Stimulated activated CD8-positive, alpha-beta memory T cell treated with anti-CD3 and anti-CD28 coated beads, Interleukin-15, amount 100 ng/mL, for 48 hours (primary cell): Measurements from ENCODE around the gene TTC8.

Experiments
- DNase-seq, 2 donors: peaks; one replicate each; pipeline ENCODE4 v3.0.0-alpha.2; 2020; ENCODE audit warnings: low read depth in 2 of 2

TTC8 gene

DNA sequence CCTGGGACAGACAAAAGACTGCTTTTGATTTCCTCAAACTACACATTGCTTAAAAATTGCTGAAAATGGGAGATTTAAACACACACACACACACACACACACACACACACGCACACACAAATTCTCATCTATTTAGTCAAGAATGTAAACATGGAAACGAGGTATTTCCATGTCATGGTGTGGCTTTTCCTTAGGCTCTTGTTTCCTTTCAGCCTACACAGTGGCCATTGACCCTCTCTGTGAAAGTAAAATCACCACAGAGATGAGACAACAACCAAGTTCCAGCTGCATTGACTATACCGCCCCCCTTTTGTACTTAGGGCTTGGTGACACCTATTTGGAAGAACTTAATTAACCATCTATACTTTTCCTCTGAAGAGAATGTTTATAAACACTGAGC lies 41.9 kb downstream of the TTC8 start:
- no peak for DNase-seq

DNA sequence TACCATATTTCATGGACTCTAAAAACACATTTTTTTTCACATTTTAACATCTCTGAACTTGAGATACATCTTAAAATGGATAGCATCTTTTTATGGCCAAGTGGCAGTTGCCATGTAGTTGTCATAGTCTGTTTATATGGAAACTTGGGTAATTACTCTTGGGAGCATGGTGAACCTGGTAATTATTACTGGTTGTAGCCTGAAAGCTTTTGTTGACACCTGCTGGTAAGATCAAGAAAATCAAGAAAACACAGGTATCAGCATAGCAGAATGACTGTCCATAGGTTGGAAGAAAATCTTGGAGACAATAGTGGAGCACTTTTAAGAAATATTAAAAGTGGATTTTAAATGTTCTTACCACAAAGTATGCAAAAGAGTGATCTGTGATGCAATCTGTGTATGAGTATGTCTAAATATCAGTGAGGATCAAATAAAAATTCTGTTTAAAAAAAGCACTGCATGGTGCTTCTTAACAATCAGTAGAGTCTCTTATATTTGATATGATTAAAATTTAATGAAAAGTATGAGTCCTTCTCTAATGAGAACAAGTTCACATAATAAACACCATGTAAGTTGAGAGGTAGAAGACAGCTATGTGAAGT lies 44.2 kb downstream of the TTC8 start:
- no peak for DNase-seq

DNA sequence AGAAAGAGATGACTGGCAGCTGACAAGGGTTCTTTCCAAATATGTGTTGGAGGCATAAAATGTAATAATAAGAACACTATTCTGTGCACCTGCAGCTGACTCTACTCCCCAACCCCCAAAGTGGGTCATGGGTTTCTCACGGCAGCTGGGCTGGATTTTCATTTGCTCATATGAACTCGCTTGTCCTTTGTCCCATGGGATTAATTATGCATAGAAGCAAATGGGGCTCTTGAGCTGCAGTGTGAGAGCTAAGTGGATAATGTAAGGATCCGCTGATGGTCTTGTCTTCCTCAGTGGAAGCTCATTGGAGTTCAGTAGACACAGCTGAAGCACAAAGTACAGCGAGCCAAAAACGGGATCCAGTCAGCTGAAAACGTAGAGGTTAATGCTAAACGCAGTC lies 46.3 kb downstream of the TTC8 start:
- DNase-seq = no peak

DNA sequence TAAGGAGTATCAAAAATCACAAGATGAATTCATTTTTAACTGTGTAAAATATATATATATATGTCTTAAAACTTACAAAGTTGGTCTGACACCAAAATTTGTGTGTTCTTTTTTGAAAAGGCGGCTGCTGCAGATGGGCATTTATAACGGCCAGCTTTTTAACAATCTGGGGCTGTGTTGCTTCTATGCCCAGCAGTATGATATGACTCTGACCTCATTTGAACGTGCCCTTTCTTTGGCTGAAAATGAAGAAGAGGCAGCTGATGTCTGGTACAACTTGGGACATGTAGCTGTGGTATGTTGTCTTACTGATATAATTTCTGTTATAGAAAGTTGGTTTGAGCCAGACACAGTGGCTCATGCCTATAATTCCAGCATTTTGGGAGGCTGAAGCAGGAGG lies 47.0 kb downstream of the TTC8 start:
- no peak for DNase-seq

DNA sequence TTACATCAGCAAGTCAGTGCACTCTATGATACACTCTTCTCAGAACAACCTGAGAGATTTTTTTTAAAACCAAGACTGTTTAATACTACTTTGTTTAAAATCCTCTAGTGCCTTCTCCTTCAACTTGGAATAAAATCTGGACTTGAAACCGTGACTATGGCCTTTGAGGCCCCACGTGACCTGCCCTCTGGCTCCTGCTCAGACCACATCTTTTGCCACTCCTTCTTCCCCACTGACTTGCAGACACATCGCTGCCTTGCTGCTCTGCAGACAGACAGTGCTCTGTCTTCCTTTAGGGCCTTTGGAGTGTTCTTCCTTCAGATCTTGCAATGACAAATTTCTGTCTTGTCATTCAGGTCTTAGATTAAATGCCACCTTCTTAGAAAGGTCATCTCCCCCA lies 48.5 kb downstream of the TTC8 start:
- DNase-seq = no peak

DNA sequence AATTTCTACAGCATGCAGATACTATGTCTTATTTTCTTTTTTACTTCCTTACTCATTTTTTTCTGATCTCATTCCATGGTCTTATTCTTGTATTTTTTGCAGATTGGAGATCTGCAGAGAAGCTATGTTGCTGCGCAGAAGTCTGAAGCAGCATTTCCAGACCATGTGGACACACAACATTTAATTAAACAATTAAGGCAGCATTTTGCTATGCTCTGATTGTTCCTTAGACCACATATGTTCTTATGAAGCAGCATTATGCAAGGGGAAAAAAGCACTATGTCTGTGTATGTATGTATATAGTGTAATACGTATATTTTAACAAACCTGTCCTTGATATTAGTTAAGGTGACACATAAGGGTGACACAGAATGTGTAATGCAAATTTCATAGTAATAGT lies 52.7 kb downstream of the TTC8 start:
- DNase-seq = no peak

DNA sequence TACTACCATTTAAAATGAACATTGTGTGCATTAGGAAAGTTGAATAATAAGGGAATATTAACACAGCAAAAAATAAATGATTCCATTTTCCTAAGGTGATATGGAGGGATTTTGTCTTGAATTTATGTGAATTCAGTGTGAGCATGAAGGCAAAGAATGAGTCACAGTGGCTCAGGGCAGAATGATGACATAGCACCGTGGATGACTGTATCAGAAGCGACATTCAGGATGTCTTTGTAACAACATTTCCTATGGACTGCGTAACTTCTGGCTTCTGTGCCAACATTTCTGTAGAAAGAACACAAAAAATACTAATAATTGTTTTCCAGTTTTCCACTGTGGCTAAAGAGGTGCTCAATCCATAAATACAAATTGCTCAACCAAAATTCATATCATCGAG lies 54.6 kb downstream of the TTC8 start:
- DNase-seq = no peak

DNA sequence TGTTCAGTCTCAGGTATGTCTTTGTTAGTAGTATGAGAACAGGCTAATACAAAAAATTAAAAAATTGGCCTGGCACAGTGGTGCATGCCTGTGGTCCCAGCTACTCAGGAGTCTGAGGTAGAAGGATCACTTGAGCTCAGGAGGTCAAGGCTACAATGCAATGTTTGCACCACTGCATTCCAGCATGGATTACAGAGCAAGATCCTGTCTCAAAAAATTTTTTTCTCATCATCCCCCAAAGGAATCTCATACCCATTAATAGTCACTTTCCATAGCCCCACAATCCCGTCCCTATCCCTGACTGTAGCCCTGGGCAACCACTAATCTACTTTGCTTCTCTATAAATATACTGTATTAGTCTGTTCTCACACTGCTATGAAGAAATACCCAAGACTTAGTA lies 57.8 kb downstream of the TTC8 start:
- no peak for DNase-seq

DNA sequence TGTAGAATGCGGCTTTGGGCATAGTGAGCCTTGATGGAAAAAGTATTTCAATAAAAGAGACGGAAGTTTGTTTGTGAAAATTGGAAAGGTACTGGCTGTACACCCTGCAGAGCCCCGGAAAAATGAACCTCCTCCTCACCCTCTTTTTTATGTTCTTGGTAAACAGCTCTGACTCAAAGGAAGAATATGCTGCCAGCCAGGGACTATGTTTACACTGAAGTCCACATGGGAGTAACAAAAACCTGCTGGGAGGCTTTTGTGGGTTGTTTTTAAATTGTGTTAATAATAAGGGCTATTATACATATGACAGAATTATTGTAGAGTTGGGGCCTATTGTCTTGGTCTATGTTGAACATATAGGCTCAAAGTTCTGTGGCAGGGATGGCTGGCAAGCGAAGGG lies 70.7 kb downstream of the TTC8 start:
- no peak for DNase-seq

DNA sequence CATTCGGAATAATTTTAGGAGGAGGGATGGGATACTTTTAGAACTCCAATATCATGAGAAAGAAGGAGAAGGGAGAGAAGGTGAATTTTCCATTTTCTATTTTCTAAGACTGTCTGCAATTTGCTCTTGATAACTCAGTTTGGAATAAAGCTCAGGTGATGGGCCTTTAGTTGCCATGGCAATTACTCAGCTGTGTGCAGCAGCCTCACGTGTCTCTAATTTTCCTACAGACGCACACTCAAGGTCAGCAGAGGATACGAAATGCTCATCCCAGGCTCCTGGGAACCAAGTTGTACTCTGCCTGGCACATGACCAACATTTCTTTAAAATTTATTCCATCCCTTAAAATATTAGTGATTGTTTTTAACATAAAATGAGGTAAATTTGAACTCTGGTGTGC lies 76.7 kb downstream of the TTC8 start:
- DNase-seq = no peak

DNA sequence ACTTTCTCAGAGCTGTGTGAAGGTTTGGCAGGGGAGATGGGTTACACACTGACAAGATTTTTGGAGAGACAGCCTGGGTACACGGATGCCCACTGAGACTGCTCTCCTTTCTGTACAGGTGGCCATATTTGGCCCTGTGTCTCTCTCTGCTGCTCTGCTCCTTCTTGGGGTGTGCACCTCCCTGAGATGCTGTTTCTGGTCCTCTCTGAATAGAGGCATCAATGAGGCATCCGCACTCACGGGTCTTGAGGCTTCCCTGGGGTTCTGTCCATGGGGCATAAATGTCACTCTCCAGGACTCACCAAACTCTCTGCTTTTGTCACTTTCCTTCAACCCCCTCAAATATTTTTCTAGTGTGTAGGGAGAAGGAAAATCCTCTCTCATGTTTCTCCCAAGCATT lies 77.5 kb downstream of the TTC8 start:
- DNase-seq = no peak

DNA sequence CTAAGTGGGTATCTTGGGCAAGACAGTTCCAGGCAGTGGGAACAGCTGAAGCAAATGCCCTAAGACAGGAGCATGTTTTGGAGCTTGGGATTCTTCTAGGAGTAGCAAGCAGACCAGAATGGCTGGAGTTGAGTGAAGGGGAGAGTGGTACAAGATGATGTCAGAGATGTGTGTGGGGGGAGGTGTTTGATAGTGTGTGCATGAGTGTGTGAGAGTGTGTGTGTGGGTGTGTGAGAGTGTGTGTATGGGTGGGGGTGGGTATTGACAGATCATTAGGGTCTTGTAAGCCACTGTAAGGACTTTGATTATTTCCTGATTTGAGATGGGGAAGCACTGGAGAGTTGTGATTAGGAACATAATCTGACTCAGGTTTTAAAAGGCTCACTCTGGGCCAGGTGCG lies 78.4 kb downstream of the TTC8 start:
- DNase-seq = no peak

DNA sequence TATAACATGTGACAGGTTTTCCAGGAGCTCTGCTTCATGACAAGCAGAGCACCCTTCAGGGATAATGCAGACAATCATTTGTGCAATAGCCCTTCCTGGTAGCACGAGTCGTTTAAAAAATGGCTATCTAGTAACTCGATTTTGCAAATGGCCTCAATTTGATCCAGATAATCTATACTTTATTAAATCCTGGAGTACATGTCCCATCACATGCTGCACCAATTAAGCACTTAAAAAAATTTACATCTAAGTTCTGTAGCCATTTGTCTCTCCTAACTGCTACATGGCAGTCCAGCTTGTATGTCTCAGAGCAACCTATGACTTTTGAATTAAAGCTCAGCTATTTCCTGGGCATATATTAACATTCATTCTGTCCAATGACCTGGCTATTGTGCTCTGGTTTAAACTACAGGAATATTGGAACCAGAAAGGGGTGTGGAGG lies 79.8 kb downstream of the TTC8 start:
- no peak for DNase-seq

DNA sequence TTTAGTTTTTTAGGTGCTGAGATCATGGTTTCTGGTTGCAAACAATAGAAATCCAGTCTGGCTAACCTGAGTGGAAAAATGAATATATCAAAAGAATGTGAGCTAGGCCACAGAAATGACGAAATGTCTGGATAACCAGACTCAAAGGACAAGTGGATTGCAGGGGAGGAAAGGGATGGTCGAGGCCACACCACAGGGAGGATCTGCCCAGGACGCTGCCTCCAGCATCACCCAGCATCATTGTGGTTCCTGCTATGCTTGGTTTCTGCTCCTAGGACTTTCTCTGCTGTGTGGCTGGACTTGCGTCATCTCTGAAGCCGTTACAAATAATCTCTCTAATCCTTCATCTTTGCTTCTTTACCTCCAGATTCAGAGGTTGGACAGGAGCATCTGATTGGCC lies 80.4 kb downstream of the TTC8 start:
- no peak for DNase-seq

DNA sequence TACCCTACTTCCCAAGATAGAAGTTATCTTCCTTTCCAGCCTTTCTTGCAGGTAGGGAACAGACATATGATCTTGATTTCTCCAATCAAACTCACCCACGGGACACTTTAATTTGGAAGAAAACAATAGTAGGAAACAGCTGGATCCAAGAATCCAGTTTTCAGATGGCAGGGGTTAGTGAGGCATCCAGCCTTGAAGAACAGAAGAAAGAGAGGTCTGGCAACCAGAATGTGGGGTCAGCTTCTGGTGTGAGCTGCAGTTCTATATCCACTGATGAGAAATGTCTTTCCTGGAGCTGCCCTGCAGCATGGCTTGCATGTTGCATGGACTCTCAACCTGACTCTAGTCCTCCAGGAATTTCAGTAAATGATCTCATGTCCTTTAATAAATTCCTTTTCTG lies 83.8 kb downstream of the TTC8 start:
- no peak for DNase-seq

DNA sequence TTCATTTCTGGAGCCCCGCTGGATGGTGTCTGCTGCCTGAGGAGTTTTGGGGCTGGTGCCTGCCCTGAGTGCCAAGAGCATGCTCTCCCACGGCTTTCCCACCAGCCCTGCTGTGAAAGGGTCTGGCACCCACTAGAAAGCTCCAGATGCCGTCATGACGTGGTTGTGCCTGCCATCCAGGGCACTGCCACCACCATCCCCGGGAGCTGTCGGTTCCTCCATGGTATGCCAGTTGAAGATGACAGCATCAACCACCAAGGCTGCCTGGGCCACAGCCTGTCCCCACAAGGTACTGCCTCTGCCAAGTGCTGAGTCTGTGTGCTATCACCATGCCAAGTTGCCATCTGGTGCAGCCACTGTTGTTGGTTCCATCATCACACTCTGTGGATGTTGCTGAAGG lies 85.9 kb downstream of the TTC8 start:
- DNase-seq = no peak

DNA sequence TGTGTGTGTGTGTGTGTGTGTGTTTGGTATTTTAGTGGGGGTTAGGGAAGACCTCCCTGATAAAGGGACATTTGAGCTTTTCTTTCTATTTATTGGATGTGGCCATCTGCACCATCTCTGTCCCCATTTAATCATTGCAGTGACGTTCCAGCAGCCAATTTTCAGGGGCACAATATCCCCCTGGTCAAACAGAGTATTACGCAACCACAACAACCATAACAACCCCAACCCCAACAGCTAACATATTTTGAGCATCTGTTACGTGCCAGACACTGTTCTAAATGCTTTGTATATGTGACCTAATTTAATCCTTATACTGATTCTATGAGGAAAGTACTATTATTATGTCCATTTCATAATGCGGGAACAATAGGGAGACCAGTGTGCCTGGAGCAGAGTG lies 87.4 kb downstream of the TTC8 start:
- DNase-seq = no peak

DNA sequence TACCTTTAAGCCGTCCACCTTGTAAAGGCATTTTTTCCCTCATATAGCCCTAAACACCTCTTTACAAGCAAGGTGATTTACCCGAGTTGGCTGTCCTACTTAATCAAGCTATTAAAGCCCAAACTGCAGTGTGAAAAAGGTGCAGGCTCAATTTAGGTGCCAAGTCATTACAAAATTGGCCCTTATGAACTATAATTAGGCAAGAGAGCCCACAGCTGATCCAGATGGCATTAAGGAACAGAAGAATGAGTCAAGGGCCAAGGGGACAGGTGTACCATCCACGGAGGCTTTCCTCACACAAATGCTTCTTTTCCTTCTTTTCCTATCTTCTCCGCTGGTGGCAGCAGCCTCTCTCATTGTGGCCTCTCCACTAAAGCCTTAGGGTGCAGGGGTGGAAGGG lies 90.5 kb downstream of the TTC8 start:
- no peak for DNase-seq

DNA sequence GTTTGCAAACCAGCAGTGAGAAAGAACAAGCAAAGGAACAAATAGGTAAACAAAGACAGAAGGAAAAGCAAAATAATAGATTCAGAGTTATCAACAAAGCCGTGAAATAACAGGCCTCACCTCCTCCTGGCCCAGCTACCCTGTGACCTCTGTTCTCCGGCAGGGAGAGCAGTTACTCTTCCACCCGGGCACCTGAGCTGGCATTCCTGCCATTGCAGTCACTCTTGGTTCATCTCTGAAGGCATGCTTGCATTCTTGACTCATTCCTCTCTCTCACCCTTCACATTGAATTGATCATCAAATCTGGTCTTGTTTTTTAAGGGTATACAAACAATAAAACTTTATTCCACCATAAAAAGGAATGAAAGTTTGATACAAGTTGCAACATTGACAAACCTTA lies 95.1 kb downstream of the TTC8 start:
- DNase-seq = no peak
